Heart right ventricle (tissue), 16 donors: ENCODE measurements around the gene DNAJC3. TPM values are rescaled to one million over a fixed set of nuclear protein-coding genes. Genes with fewer than 3 reads are reported as not detected.

ENCODE experiments used
- ATAC-seq, 8 donors: fragments of 200-7000 bp; cut with Tn5 transposase; one replicate each; pipeline ENCODE4 v1.9.1; 2020; ENCODE audit warnings: mild to moderate bottlenecking in 8 of 8, moderate library complexity in 8 of 8, moderate number of reproducible peaks in 1 of 8
- DNase-seq, 2 donors: peaks; one replicate each; pipeline ENCODE4 v3.0.0-alpha.2; 2020
- H3K27ac ChIP-seq, 10 donors: fragments of 200-600 bp; sonication (generic) in 2 of 10; one replicate each; pipeline versions ENCODE4 v1.5.0 to v1.8.0; 2020 to 2022; ENCODE audit warnings: mild to moderate bottlenecking in 3 of 10
- H3K27me3 ChIP-seq, 7 donors: fragments of 200-600 bp; one replicate each; pipeline ENCODE4 v1.8.0; 2021 to 2022; ENCODE audit warnings: mild to moderate bottlenecking in 2 of 7
- H3K36me3 ChIP-seq, 9 donors: fragments of 200-600 bp; sonication (generic) in 1 of 9; one replicate each; pipeline versions ENCODE4 v1.5.0 to v1.8.0; 2020 to 2022; ENCODE audit warnings: mild to moderate bottlenecking in 2 of 9
- H3K4me1 ChIP-seq, 9 donors: fragments of 200-600 bp; sonication (generic) in 1 of 9; one replicate each; pipeline versions ENCODE4 v1.5.0 to v1.8.0; 2020 to 2022; ENCODE audit warnings: mild to moderate bottlenecking in 4 of 9
- H3K4me3 ChIP-seq, 10 donors: fragments of 200-600 bp; sonication (generic) in 2 of 10; one replicate each; pipeline versions ENCODE4 v1.5.0 to v1.8.0; 2020 to 2022; ENCODE audit warnings: mild to moderate bottlenecking in 7 of 10, moderate library complexity in 2 of 10
- H3K9me3 ChIP-seq, 11 donors: fragments of 200-600 bp in 10 of 11; sonication (generic) in 2 of 11; one replicate each; pipeline versions ENCODE4 v1.5.0 to v1.8.0; 2013 to 2022; ENCODE audit warnings: mild to moderate bottlenecking in 2 of 11, control low read depth in 1 of 11, moderate library complexity in 1 of 11
- WGBS, 2 donors: extraction: QIAGEN DNeasy Blood & Tissue Kit; methylation state at CpG; one replicate each; pipeline ENCODE4 v1.1.7; 2013; ENCODE audit warnings: inconsistent platforms in 1 of 2; 5-methylcytosine and 5-hydroxymethylcytosine counted together
- intact Hi-C, 10 donors: fragments of 100-400 bp; cut with DNase I; formaldehyde crosslinking; loops; one replicate each; pipeline versions ENCODE4 v1.11.1 to v1.14.2; 2022
- polyA plus RNA-seq, 2 donors: library from polyadenylated mRNA; stranded (reverse); fragments of 200-250 nt; gene quantifications; one replicate each; pipeline ENCODE4 v1.2.3, GENCODE V29; 2013
- total RNA-seq, 10 donors: library from RNA; stranded (reverse); fragmentation: NEBNext Ultra II Directional in 3 of 10; extraction: Animal tissue kit (Norgen Biotek cat#: 25700) in 3 of 10; gene quantifications; one replicate each; pipeline versions ENCODE4 v1.2.1 to v1.2.4, GENCODE V29; 2021 to 2023
- TF ChIP-seq, protein P1 (sequence below), 9 donors: fragments of 200-600 bp; sonication (generic) in 2 of 9; IDR thresholded peaks; one replicate each; pipeline versions ENCODE4 v1.5.0 to v1.8.0; 2021 to 2022; ENCODE audit warnings: antibody characterized with exemption in 9 of 9, mild to moderate bottlenecking in 5 of 9, moderate library complexity in 1 of 9
- donor health status: Arrhythmogenic right ventricular cardiomyopathy.
- donor health status: ischemic (EF 13 %, LVEDD 7.1; RV severe dilation, severe dysfunction).
- donor health status: healthy with polysubstance abuse.
- donor health status: DM: no; HTN: yes; CAD: no.
- donor health status: DM: no; HTN: no; CAD: no.
- donor health status: ischemic (EF 25% LVEDD 6.9; RV normal size, moderate dysfunction).
- donor health status: ischemic (EF 25% LVEDD 5.7; RV mildly dilated, moderate dysfunction).
- donor health status: healthy.
- donor health status: DM: yes; HTN: yes; CAD: no.
- donor health status: Ischemic cardiomyopathy.
- donor health status: ischemic (EF 35%, LVEDD 5.7; RV mildly dilated, moderate dysfunction).
- donor health status: nonischemic (EF 11% LVEDD 7.7; RV severe dilation, severe dysfunction).
- donor health status: DM: yes; HTN: yes; CAD: no.
- donor health status: PGD.
- donor health status: ischemic (EF 29% LVEDD 5.4; RV normal size, mild dysfunction).
- donor health status: nonischemic (EF 23%, LVEDD 6.1; RV moderate dilation, normal function).

Gene DNAJC3
- total and polyA plus RNA-seq, 12 donors = 9.3 to 40.9 (median 31.2) TPM

DNA sequence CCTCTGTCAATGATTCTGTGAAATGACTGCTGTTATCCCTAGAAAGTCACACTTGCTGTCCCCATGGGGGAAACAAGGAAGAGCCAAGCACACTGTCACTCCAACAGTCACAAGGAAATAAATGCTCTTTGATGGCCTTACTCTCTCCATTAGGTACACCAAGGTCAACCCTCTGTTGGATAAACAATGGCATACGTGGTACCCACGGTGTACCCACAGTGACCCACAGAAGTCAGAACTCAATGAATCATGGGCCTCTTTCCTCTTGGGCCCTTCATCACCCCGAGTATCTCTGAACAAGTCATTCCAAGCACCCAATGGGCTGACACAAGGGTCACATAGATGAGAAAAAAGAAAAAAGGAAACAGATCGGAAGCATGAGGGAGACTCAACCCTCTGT is 47.9 kb upstream of the DNAJC3 start:
- Histone ChIP-seq H3K27me3 (no peaks in the 10 kb centered on the region), H3K27ac (no peak overlapping the region), H3K36me3 (peaks cover 0 to 67% (median 0%) of the 10 kb centered on the region in 9 donors), H3K9me3 (peaks cover 0 to 22% (median 0%) of the 10 kb centered on the region in 11 donors), H3K4me3 (no peak overlapping the region), H3K4me1 (no peaks in the 10 kb centered on the region)
- intact Hi-C loops = loop anchor here in 1 of 10 donors (10.0 kb wide), 1 partner anchor 206 kb away; no protein-coding TSS in a partner anchor
- no peak for ATAC-seq
- 83 to 93% methylated on average over 4 of the region's 4 CpGs for WGBS, 2 donors
- TF ChIP-seq, protein P1, sequence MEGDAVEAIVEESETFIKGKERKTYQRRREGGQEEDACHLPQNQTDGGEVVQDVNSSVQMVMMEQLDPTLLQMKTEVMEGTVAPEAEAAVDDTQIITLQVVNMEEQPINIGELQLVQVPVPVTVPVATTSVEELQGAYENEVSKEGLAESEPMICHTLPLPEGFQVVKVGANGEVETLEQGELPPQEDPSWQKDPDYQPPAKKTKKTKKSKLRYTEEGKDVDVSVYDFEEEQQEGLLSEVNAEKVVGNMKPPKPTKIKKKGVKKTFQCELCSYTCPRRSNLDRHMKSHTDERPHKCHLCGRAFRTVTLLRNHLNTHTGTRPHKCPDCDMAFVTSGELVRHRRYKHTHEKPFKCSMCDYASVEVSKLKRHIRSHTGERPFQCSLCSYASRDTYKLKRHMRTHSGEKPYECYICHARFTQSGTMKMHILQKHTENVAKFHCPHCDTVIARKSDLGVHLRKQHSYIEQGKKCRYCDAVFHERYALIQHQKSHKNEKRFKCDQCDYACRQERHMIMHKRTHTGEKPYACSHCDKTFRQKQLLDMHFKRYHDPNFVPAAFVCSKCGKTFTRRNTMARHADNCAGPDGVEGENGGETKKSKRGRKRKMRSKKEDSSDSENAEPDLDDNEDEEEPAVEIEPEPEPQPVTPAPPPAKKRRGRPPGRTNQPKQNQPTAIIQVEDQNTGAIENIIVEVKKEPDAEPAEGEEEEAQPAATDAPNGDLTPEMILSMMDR (IDR thresholded peaks at IDR 0.05) = no peak
- DNase-seq = no peak

GRCh38 chr13:95630593-95630992 is 46.3 kb upstream of the DNAJC3 start:
- no peaks in the 10 kb centered on the region for H3K27me3 ChIP-seq
- ATAC-seq (no peak), DNase-seq (no peak)
- H3K4me1 ChIP-seq = no peaks in the 10 kb centered on the region
- intact Hi-C loops = no loop called here
- no peak overlapping the region for H3K27ac ChIP-seq
- WGBS, 2 donors = 82 to 86% methylated on average over 3 of the region's 3 CpGs
- H3K9me3 ChIP-seq = peaks cover 0 to 22% (median 0%) of the 10 kb centered on the region in 11 donors
- no peak overlapping the region for H3K4me3 ChIP-seq
- TF ChIP-seq, protein P1 (IDR thresholded peaks at IDR 0.05) = no peak
- H3K36me3 ChIP-seq = peaks cover 0 to 62% (median 0%) of the 10 kb centered on the region in 9 donors

DNA sequence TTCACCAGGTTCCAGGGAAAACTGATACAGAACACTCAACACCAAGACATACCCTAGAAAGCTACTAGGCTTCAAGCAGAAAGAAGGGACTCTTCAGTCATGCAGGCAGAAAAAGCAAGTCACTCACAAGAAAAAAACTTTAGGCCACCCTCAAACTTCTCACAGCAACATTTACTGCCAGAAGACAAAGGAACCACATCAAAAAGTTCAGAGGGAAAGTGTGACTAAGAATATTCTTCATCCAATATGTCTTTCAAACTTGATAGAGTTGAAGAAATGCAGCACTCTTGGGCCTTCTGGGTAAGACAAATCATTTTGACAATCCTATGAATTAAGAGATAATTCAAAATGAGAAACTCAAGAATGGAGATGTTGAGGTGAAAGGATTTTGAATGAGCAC is 40.1 kb upstream of the DNAJC3 start:
- Histone ChIP-seq H3K36me3 (peaks cover 0 to 26% (median 0%) of the 10 kb centered on the region in 9 donors), H3K4me1 (peaks cover 0 to 6% (median under 1%) of the 10 kb centered on the region in 9 donors), H3K27ac (no peak overlapping the region), H3K9me3 (no peaks in the 10 kb centered on the region), H3K4me3 (no peak overlapping the region), H3K27me3 (peaks cover 0 to 26% (median 12%) of the 10 kb centered on the region in 7 donors)
- TF ChIP-seq, protein P1 (IDR thresholded peaks at IDR 0.05) = no peak
- ATAC-seq (no peak), DNase-seq (no peak)
- intact Hi-C loops = no loop called here

DNA sequence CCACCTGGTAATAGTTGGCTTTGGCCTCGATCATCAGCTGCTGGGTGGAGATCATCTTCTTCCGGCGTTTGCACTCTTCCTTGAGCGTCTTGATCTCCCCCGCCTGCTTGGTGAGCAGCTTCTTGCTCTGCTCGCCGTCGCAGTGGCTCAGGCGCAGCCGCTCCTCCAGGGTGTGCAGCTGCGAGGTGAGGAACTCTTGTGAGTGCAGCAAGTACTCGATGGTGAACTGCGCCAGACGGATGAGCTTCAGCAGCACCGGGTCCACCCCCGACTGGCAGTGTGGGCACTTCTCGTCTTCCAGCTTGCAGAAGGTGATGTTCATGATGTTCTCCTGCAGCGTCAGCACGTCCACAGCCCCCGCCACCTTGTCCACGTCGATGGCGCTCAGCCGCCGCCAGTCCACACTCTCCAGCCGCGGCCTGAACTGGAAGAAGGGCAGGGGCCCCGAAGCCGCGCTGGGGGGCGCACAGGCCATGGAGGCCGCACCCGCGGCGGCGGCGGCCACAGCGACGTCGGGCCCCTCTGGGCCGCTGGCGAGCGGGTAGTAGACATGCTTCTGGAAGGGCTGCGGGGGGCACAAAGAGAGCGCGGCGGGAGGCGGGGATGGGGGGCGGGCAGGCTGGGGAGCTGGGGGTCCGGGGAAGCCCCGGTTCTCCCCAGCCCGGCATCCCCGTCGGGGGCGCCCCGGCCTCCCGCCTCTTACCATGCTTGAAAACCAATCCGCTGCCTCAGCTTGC is 35.5 kb upstream of the DNAJC3 start:
- TF ChIP-seq, protein P1 (IDR thresholded peaks at IDR 0.05) = no peak
- H3K4me3 ChIP-seq = peak overlapping the region; percentile 15 to 73 (median 46)
- H3K4me1 ChIP-seq = peaks cover 0 to 34% (median 22%) of the 10 kb centered on the region in 9 donors
- no peak overlapping the region for H3K27ac ChIP-seq
- no peaks in the 10 kb centered on the region for H3K9me3 ChIP-seq
- intact Hi-C loops = no loop called here
- peaks cover 0 to 66% (median 33%) of the 10 kb centered on the region in 7 donors for H3K27me3 ChIP-seq
- 27 to 44% methylated on average over 35 to 58 of the region's 58 CpGs for WGBS, 2 donors
- peak in 3 of 8 donors; percentile 5 to 15 (median 5) for ATAC-seq
- peaks cover 0 to 8% (median 0%) of the 10 kb centered on the region in 9 donors for H3K36me3 ChIP-seq
- DNase-seq = peak in 1 of 2 donors; percentile 13
